Measurements from ENCODE around the gene GLDN. TPM values are rescaled to one million over a fixed set of nuclear protein-coding genes. Genes with fewer than 3 reads are reported as not detected.
"Not testable (repeated sequence)": the region's sequence is repeated elsewhere in the genome, so short reads cannot be mapped to it uniquely, and the experiment has no call there.

Gene GLDN
- polyA plus RNA-seq, 1 donor: 0.43 TPM

- no peak for DNase-seq (ENCODE audit: low read depth)
Observed at GRCh38 chr15:51386960-51387698, 45.7 kb downstream of the GLDN start.

GRCh38 chr15:51387699-51388041 is 46.2 kb downstream of the GLDN start:
- DNase-seq (ENCODE audit: low read depth): no peak

- DNase-seq (ENCODE audit: low read depth): no peak
Observed at GRCh38 chr15:51388726-51389125, 47.3 kb downstream of the GLDN start.

- DNase-seq (ENCODE audit: low read depth): no peak
Observed at GRCh38 chr15:51390241-51390965, 48.9 kb downstream of the GLDN start.

- no peak for DNase-seq (ENCODE audit: low read depth)
Observed at GRCh38 chr15:51390966-51391422, 49.5 kb downstream of the GLDN start.

- no peak for DNase-seq (ENCODE audit: low read depth)
Observed at GRCh38 chr15:51396921-51397320, 55.5 kb downstream of the GLDN start.

GRCh38 chr15:51398626-51399025 is 57.2 kb downstream of the GLDN start:
- no peak for DNase-seq (ENCODE audit: low read depth)

- no peak for DNase-seq (ENCODE audit: low read depth)
Observed at GRCh38 chr15:51401051-51401780, 59.8 kb downstream of the GLDN start.

- DNase-seq (ENCODE audit: low read depth): no peak
Observed at GRCh38 chr15:51401872-51402517, 60.5 kb downstream of the GLDN start.

- DNase-seq (ENCODE audit: low read depth): no peak
Observed at GRCh38 chr15:51403072-51403878, 61.8 kb downstream of the GLDN start.

- no peak for DNase-seq (ENCODE audit: low read depth)
Observed at GRCh38 chr15:51403946-51404695, 62.7 kb downstream of the GLDN start.

GRCh38 chr15:51405693-51406523 is 64.5 kb downstream of the GLDN start:
- no peak for DNase-seq (ENCODE audit: low read depth)

- no peak for DNase-seq (ENCODE audit: low read depth)
Observed at GRCh38 chr15:51414256-51414860, 72.9 kb downstream of the GLDN start.

GRCh38 chr15:51416129-51416528 is 74.7 kb downstream of the GLDN start:
- no peak for DNase-seq (ENCODE audit: low read depth)

- DNase-seq (ENCODE audit: low read depth): not testable (repeated sequence)
Observed at GRCh38 chr15:51423040-51423439, 81.6 kb downstream of the GLDN start.

GRCh38 chr15:51424780-51425179 is 83.3 kb downstream of the GLDN start:
- no peak for DNase-seq (ENCODE audit: low read depth)

GRCh38 chr15:51425517-51426040 is 84.1 kb downstream of the GLDN start:
- DNase-seq (ENCODE audit: low read depth): no peak

- DNase-seq (ENCODE audit: low read depth): no peak
Observed at GRCh38 chr15:51438526-51438925, 97.1 kb downstream of the GLDN start.
